WTC11 (cell line): ENCODE data around the gene DPP10. TPM values are rescaled to one million over a fixed set of nuclear protein-coding genes. Genes with fewer than 3 reads are reported as not detected.

Experiments
- ATAC-seq: fragments of 200-7000 bp; cut with Tn5 transposase; 2 replicates; pipeline ENCODE4 v1.10.0; 2021; ENCODE audit warnings: mild to moderate bottlenecking, moderate library complexity
- CTCF ChIA-PET: fragments of 300-600 bp; sonication (Branson Sonifier 250); formaldehyde crosslinking; loops from one replicate; lab custom pipeline; 2021; ENCODE audit warnings: antibody characterized with exemption; lab: Charles Lee
- POLR2A ChIA-PET: fragments of 350-600 bp; sonication (Branson Sonifier 250); formaldehyde crosslinking; loops from one replicate; lab custom pipeline; 2021; ENCODE audit warnings: antibody characterized with exemption; lab: Charles Lee
- DNase-seq: peaks from one replicate; pipeline ENCODE4 v3.0.0; 2021; ENCODE audit warnings: low spot score
- H3K27ac Mint-ChIP-seq: 2 replicates; pipeline ENCODE4 v1.8.0; 2021; ENCODE audit warnings: mixed read lengths
- H3K27me3 Mint-ChIP-seq: 2 replicates; pipeline ENCODE4 v1.8.0; 2021; ENCODE audit warnings: low read depth, mild to moderate bottlenecking, moderate library complexity, mixed read lengths
- H3K36me3 Mint-ChIP-seq: 2 replicates; pipeline ENCODE4 v1.8.0; 2021; ENCODE audit warnings: mixed read lengths
- H3K4me1 Mint-ChIP-seq: 2 replicates; pipeline ENCODE4 v1.8.0; 2022; ENCODE audit warnings: mixed read lengths
- H3K4me3 Mint-ChIP-seq: 2 replicates; pipeline ENCODE4 v1.8.0; 2021; ENCODE audit warnings: mild to moderate bottlenecking, moderate library complexity, mixed read lengths
- H3K9me3 Mint-ChIP-seq: 2 replicates; pipeline ENCODE4 v1.8.0; 2021; ENCODE audit warnings: mixed read lengths
- ERG ChIP-seq: fragments of 250-450 bp; sonication (Bioruptor Pico); IDR thresholded peaks from 2 replicates; pipeline ENCODE4 v1.8.0; 2021; ENCODE audit warnings: mild to moderate bottlenecking
- FOXP4 ChIP-seq: sonication (generic); formaldehyde crosslinking; IDR thresholded peaks from 2 replicates; pipeline ENCODE4 v1.8.0; 2022; ENCODE audit warnings: mild to moderate bottlenecking, missing genetic modification reagents
- HMGA2 ChIP-seq: fragments of 250-450 bp; sonication (Bioruptor Pico); IDR thresholded peaks from 2 replicates; pipeline ENCODE4 v1.4.0; 2021; ENCODE audit warnings: mild to moderate bottlenecking, moderate library complexity
- MAX ChIP-seq: sonication (generic); formaldehyde crosslinking; IDR thresholded peaks from 2 replicates; pipeline ENCODE4 v1.8.0; 2022; ENCODE audit warnings: mild to moderate bottlenecking, missing genetic modification reagents
- MLX ChIP-seq: sonication (generic); formaldehyde crosslinking; IDR thresholded peaks from 2 replicates; pipeline ENCODE4 v1.8.1; 2023; ENCODE audit warnings: mild to moderate bottlenecking, missing genetic modification reagents, moderate library complexity
- MYBL2 ChIP-seq: sonication (generic); formaldehyde crosslinking; IDR thresholded peaks from 2 replicates; pipeline ENCODE4 v1.8.1; 2023; ENCODE audit warnings: mild to moderate bottlenecking, moderate library complexity, missing genetic modification reagents
- RELA ChIP-seq: sonication (generic); formaldehyde crosslinking; IDR thresholded peaks from 2 replicates; pipeline ENCODE4 v1.8.1; 2022; ENCODE audit warnings: missing genetic modification reagents, mild to moderate bottlenecking, borderline replicate concordance
- RORB ChIP-seq: fragments of 250-450 bp; sonication (Bioruptor Pico); IDR thresholded peaks from 2 replicates; pipeline ENCODE4 v1.9.0; 2021; ENCODE audit warnings: mild to moderate bottlenecking
- TEAD1 ChIP-seq: sonication (generic); formaldehyde crosslinking; IDR thresholded peaks from 2 replicates; pipeline ENCODE4 v1.8.0; 2022; ENCODE audit warnings: mild to moderate bottlenecking, missing genetic modification reagents
- TEAD4 ChIP-seq: sonication (generic); formaldehyde crosslinking; IDR thresholded peaks from 2 replicates; pipeline ENCODE4 v1.8.0; 2022; ENCODE audit warnings: mild to moderate bottlenecking, missing genetic modification reagents
- total RNA-seq: library from RNA; stranded (reverse); gene quantifications from 3 replicates; pipeline ENCODE4 v1.2.3, GENCODE V29; 2021
- TF ChIP-seq, protein P1 (sequence below): sonication (generic); formaldehyde crosslinking; IDR thresholded peaks from 2 replicates; pipeline ENCODE4 v1.8.0; 2023; ENCODE audit warnings: missing genetic modification reagents, mild to moderate bottlenecking, borderline replicate concordance
- TF ChIP-seq, protein P2 (sequence below): sonication (generic); formaldehyde crosslinking; conservative IDR thresholded peaks from 2 replicates; pipeline ENCODE4 v1.8.1; 2022; ENCODE audit warnings: mild to moderate bottlenecking, missing genetic modification reagents

DPP10 gene
- total RNA-seq, 1 experiment from 2014 or later = 4.0 TPM

DNA sequence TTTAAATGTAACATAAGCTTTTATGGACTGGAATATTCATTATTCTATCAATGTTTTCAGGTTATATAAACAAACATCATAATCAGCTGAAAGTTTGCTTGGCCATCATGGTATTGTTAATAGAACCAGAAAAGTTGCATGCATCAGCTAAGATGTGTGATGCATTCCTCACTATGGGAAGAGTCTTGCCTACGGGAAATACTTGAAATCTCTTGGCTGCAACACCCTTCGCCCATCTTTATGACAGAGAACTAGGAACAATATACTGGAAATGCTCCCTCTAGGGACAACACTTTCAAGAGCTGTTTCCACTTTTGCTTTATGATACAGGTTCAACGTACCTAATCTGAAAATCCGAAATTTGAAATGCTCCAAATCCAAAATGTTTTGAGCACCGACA lies 1390.8 kb downstream of the DPP10 start (continued):
- TF ChIP-seq, protein P1, sequence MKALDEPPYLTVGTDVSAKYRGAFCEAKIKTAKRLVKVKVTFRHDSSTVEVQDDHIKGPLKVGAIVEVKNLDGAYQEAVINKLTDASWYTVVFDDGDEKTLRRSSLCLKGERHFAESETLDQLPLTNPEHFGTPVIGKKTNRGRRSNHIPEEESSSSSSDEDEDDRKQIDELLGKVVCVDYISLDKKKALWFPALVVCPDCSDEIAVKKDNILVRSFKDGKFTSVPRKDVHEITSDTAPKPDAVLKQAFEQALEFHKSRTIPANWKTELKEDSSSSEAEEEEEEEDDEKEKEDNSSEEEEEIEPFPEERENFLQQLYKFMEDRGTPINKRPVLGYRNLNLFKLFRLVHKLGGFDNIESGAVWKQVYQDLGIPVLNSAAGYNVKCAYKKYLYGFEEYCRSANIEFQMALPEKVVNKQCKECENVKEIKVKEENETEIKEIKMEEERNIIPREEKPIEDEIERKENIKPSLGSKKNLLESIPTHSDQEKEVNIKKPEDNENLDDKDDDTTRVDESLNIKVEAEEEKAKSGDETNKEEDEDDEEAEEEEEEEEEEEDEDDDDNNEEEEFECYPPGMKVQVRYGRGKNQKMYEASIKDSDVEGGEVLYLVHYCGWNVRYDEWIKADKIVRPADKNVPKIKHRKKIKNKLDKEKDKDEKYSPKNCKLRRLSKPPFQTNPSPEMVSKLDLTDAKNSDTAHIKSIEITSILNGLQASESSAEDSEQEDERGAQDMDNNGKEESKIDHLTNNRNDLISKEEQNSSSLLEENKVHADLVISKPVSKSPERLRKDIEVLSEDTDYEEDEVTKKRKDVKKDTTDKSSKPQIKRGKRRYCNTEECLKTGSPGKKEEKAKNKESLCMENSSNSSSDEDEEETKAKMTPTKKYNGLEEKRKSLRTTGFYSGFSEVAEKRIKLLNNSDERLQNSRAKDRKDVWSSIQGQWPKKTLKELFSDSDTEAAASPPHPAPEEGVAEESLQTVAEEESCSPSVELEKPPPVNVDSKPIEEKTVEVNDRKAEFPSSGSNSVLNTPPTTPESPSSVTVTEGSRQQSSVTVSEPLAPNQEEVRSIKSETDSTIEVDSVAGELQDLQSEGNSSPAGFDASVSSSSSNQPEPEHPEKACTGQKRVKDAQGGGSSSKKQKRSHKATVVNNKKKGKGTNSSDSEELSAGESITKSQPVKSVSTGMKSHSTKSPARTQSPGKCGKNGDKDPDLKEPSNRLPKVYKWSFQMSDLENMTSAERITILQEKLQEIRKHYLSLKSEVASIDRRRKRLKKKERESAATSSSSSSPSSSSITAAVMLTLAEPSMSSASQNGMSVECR = no peak
- TF ChIP-seq ERG (no peak), MAX (CRISPR knock-in tag) (no peak), RORB (CRISPR knock-in tag) (no peak), TEAD4 (CRISPR knock-in tag) (no peak)

- Mint-ChIP-seq H3K4me3 (no peak overlapping the region), H3K36me3 (peaks cover 12% of the 10 kb centered on the region), H3K9me3 (peaks cover 22% of the 10 kb centered on the region), H3K4me1 (no peaks in the 10 kb centered on the region), H3K27ac (no peak overlapping the region), H3K27me3 (no peaks in the 10 kb centered on the region)
- CTCF ChIA-PET = no interaction called here
- ATAC-seq (no peak), DNase-seq (no peak)
- POLR2A ChIA-PET = no interaction called here
- TF ChIP-seq FOXP4 (CRISPR knock-in tag) (no peak), TEAD1 (CRISPR knock-in tag) (no peak), MYBL2 (CRISPR knock-in tag) (no peak), RELA (no peak), MAX (CRISPR knock-in tag) (no peak)
- TF ChIP-seq, protein P2, sequence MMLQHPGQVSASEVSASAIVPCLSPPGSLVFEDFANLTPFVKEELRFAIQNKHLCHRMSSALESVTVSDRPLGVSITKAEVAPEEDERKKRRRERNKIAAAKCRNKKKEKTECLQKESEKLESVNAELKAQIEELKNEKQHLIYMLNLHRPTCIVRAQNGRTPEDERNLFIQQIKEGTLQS (CRISPR knock-in tag) = no peak
- TF ChIP-seq, all 79 proteins: peak for 0
These were observed 1396.1 kb downstream of the DPP10 start for GRCh38 chr2:115838539-115838938.

GRCh38 chr2:115842306-115842705 lies 1399.9 kb downstream of the DPP10 start:
- ChIA-PET POLR2A (no interaction called here), CTCF (no interaction called here)

More at GRCh38 chr2:115842306-115842705, 1399.9 kb downstream of the DPP10 start:
- ATAC-seq (no peak), DNase-seq (no peak)
- no peak overlapping the region for H3K4me3 Mint-ChIP-seq
- TF ChIP-seq HMGA2 (CRISPR knock-in tag) (no peak), MLX (no peak)
- no peaks in the 10 kb centered on the region; the same call in none of the 2 replicates for H3K36me3 Mint-ChIP-seq
- H3K27ac Mint-ChIP-seq = no peak overlapping the region
- peaks cover 29% of the 10 kb centered on the region for H3K9me3 Mint-ChIP-seq
- peaks cover 4% of the 10 kb centered on the region; the same call in 1 of the 2 replicates for H3K27me3 Mint-ChIP-seq
- no peaks in the 10 kb centered on the region for H3K4me1 Mint-ChIP-seq
